ENCODE data around the gene TRAK1.
A peak's percentile ranks its signal among the peaks of the same experiment; 100 is the strongest.

Gene TRAK1

GRCh38 chr3:42085641-42086376 lies 5.3 kb upstream of the TRAK1 start:
- no peak overlapping the region for H3K4me3 ChIP-seq (ENCODE audit: control insufficient read depth, low read depth, low read length)
- TF ChIP-seq CTCF (IDR thresholded peaks at IDR 0.05; ENCODE audit: control insufficient read depth, insufficient read depth, low read depth, low read length, missing control alignments) = no peak
- no peak for DNase-seq (ENCODE audit: low read depth)

- no peak for DNase-seq (ENCODE audit: low read depth)
- H3K4me3 ChIP-seq (ENCODE audit: control insufficient read depth, low read depth, low read length) = no peak overlapping the region
- TF ChIP-seq CTCF (IDR thresholded peaks at IDR 0.05; ENCODE audit: control insufficient read depth, insufficient read depth, low read depth, low read length, missing control alignments) = no peak
Observed at GRCh38 chr3:42088803-42089530, 2.2 kb upstream of the TRAK1 start.

- peak overlapping the region; percentile 38 for H3K4me3 ChIP-seq (ENCODE audit: control insufficient read depth, low read depth, low read length)
- no peak for DNase-seq (ENCODE audit: low read depth)
- TF ChIP-seq CTCF (IDR thresholded peaks at IDR 0.05; ENCODE audit: control insufficient read depth, insufficient read depth, low read depth, low read length, missing control alignments) = no peak
Observed at GRCh38 chr3:42092006-42092405, 849 bp downstream of the TRAK1 start.

GRCh38 chr3:42094128-42094527 lies 3.0 kb downstream of the TRAK1 start:
- no peak for TF ChIP-seq CTCF (IDR thresholded peaks at IDR 0.05; ENCODE audit: control insufficient read depth, insufficient read depth, low read depth, low read length, missing control alignments)
- DNase-seq (ENCODE audit: low read depth) = no peak
- H3K4me3 ChIP-seq (ENCODE audit: control insufficient read depth, low read depth, low read length) = no peak overlapping the region

- no peak overlapping the region for H3K4me3 ChIP-seq (ENCODE audit: control insufficient read depth, low read depth, low read length)
- DNase-seq (ENCODE audit: low read depth) = no peak
- no peak for TF ChIP-seq CTCF (IDR thresholded peaks at IDR 0.05; ENCODE audit: control insufficient read depth, insufficient read depth, low read depth, low read length, missing control alignments)
Observed at GRCh38 chr3:42094691-42095391, 3.7 kb downstream of the TRAK1 start.

- no peak for TF ChIP-seq CTCF (IDR thresholded peaks at IDR 0.05; ENCODE audit: control insufficient read depth, insufficient read depth, low read depth, low read length, missing control alignments)
- no peak for DNase-seq (ENCODE audit: low read depth)
- H3K4me3 ChIP-seq (ENCODE audit: control insufficient read depth, low read depth, low read length) = no peak overlapping the region
Observed at GRCh38 chr3:42095540-42095939, 4.4 kb downstream of the TRAK1 start.
